DMS79 (cell line): ENCODE results near the gene MCUR1.
A peak's percentile ranks its signal among the peaks of the same experiment; 100 is the strongest.
"Not testable (repeated sequence)": the region's sequence is repeated elsewhere in the genome, so short reads cannot be mapped to it uniquely, and the experiment has no call there.

ENCODE experiments used
- DNase-seq: peaks from one replicate; lab custom pipeline; 2025; lab: John Stamatoyannopoulos, UW

MCUR1 gene

GRCh38 chr6:13814176-13814937 is at the start of gene MCUR1:
Gene MCUR1, minus strand, starts transcription at chr6:13814557. Its CDS starts 128 bp downstream, at chr6:13814429.
- DNase-seq = peak; percentile 13

GRCh38 chr6:13863699-13864155 is 49.4 kb upstream of the MCUR1 start:
- DNase-seq = no peak

GRCh38 chr6:13860556-13861185 is 46.3 kb upstream of the MCUR1 start:
- not testable (repeated sequence) for DNase-seq

- no peak for DNase-seq
Measured at GRCh38 chr6:13859871-13860555, 45.7 kb upstream of the MCUR1 start.

GRCh38 chr6:13854716-13855250 is 40.4 kb upstream of the MCUR1 start:
- no peak for DNase-seq

GRCh38 chr6:13853871-13854270 is 39.5 kb upstream of the MCUR1 start:
- no peak for DNase-seq

- no peak for DNase-seq
Measured at GRCh38 chr6:13851803-13852202, 37.4 kb upstream of the MCUR1 start.

GRCh38 chr6:13851330-13851729 is 37.0 kb upstream of the MCUR1 start:
- DNase-seq = no peak

- not testable (repeated sequence) for DNase-seq
Measured at GRCh38 chr6:13850690-13851089, 36.3 kb upstream of the MCUR1 start.

- no peak for DNase-seq
Measured at GRCh38 chr6:13848522-13849150, 34.3 kb upstream of the MCUR1 start.

- DNase-seq = no peak
Measured at GRCh38 chr6:13847326-13848050, 33.1 kb upstream of the MCUR1 start.

GRCh38 chr6:13846841-13847240 is 32.5 kb upstream of the MCUR1 start:
- DNase-seq = no peak

GRCh38 chr6:13841936-13842335 is 27.6 kb upstream of the MCUR1 start:
- DNase-seq = no peak

GRCh38 chr6:13838616-13839015 is 24.3 kb upstream of the MCUR1 start:
- no peak for DNase-seq

- DNase-seq = no peak
Measured at GRCh38 chr6:13836170-13836569, 21.8 kb upstream of the MCUR1 start.

- no peak for DNase-seq
Measured at GRCh38 chr6:13834790-13835189, 20.4 kb upstream of the MCUR1 start.

- DNase-seq = not testable (repeated sequence)
Measured at GRCh38 chr6:13834018-13834417, 19.7 kb upstream of the MCUR1 start.

GRCh38 chr6:13832778-13833177 is 18.4 kb upstream of the MCUR1 start:
- DNase-seq = no peak

GRCh38 chr6:13831615-13832014 is 17.3 kb upstream of the MCUR1 start:
- no peak for DNase-seq

- no peak for DNase-seq
Measured at GRCh38 chr6:13830803-13831202, 16.4 kb upstream of the MCUR1 start.

GRCh38 chr6:13829419-13829818 is 15.1 kb upstream of the MCUR1 start:
- not testable (repeated sequence) for DNase-seq
